SK-N-SH treated with all-trans-retinoic acid at 6 μM for 48 hours (cell line): ENCODE measurements around the gene RRAGD.

ENCODE experiments used
- ZNF70 ChIP-seq: fragments of 450-650 bp; formaldehyde crosslinking; IDR thresholded peaks from 2 replicates; pipeline ENCODE4 v1.5.0; 2020; ENCODE audit warnings: mild to moderate bottlenecking, moderate library complexity
- TF ChIP-seq, protein P1 (sequence below): fragments of 250-450 bp; sonication (Bioruptor Pico); IDR thresholded peaks from 2 replicates; pipeline ENCODE4 v1.5.1; 2020; ENCODE audit warnings: low read depth, mild to moderate bottlenecking, moderate library complexity
- TF ChIP-seq, protein P2 (sequence below): fragments of 250-450 bp; sonication (Bioruptor Pico); IDR thresholded peaks from 2 replicates; pipeline ENCODE4 v1.8.0; 2021; ENCODE audit warnings: low read depth, mild to moderate bottlenecking, moderate library complexity, borderline replicate concordance

DNA sequence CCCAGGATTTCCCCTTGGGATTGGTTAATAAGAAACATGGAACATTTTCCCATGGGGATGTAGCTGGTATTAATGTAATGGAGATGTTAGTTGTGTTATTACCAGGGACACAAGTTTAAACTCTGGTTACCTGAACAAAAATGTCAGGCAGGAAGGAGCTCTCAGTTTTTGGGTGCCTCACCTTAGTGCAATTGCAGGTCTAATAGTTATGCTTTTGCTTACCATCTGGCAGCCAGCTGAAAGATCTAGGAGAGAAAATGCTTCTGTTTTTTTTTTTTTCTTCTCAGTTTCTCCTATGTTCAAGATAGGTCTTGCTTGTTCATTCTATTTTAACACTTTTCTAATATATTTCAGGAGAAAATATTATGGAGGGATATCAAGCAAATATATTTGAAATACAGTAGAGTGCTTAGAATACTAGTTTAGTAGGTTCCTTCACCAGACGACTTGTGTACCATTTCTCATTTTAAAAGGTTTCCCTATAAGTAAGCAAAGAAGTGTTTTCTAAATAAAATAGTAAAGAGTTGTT is 55.4 kb downstream of the RRAGD start:
- TF ChIP-seq, protein P1, sequence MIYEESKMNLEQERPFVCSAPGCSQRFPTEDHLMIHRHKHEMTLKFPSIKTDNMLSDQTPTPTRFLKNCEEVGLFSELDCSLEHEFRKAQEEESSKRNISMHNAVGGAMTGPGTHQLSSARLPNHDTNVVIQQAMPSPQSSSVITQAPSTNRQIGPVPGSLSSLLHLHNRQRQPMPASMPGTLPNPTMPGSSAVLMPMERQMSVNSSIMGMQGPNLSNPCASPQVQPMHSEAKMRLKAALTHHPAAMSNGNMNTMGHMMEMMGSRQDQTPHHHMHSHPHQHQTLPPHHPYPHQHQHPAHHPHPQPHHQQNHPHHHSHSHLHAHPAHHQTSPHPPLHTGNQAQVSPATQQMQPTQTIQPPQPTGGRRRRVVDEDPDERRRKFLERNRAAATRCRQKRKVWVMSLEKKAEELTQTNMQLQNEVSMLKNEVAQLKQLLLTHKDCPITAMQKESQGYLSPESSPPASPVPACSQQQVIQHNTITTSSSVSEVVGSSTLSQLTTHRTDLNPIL: no peak
- TF ChIP-seq, protein P2, sequence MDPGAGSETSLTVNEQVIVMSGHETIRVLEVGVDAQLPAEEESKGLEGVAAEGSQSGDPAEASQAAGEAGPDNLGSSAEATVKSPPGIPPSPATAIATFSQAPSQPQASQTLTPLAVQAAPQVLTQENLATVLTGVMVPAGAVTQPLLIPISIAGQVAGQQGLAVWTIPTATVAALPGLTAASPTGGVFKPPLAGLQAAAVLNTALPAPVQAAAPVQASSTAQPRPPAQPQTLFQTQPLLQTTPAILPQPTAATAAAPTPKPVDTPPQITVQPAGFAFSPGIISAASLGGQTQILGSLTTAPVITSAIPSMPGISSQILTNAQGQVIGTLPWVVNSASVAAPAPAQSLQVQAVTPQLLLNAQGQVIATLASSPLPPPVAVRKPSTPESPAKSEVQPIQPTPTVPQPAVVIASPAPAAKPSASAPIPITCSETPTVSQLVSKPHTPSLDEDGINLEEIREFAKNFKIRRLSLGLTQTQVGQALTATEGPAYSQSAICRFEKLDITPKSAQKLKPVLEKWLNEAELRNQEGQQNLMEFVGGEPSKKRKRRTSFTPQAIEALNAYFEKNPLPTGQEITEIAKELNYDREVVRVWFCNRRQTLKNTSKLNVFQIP (CRISPR knock-in tag): no peak
- TF ChIP-seq ZNF70: no peak
